ENCODE data around the gene SMKR1. TPM values are rescaled to one million over a fixed set of nuclear protein-coding genes. Genes with fewer than 3 reads are reported as not detected.

Gene SMKR1
- total and polyA plus RNA-seq, 3 experiments from 2014 or later = 11.6 to 13.9 (median 12.2) TPM

GRCh38 chr7:129489491-129489890 is 12.8 kb upstream of the SMKR1 start:
- no peaks in the 10 kb centered on the region for H3K9me3 ChIP-seq (ENCODE audit: low read length)
- ChIA-PET POLR2A (no interaction called here), CTCF (no interaction called here)
- no peak overlapping the region for H3K4me3 Mint-ChIP-seq
- H3K36me3 Mint-ChIP-seq = no peaks in the 10 kb centered on the region
- H3K27me3 ChIP-seq (ENCODE audit: insufficient read depth, low read length, poor library complexity, severe bottlenecking) = no peaks in the 10 kb centered on the region
- H3K27ac ChIP-seq (ENCODE audit: low read depth, low read length) = no peak overlapping the region
- H3K9me3 Mint-ChIP-seq = no peaks in the 10 kb centered on the region
- no peak for DNase-seq
- no peaks in the 10 kb centered on the region for H3K4me1 ChIP-seq (ENCODE audit: insufficient read depth, low read length)
- no peak overlapping the region for H3K27ac Mint-ChIP-seq
- no peak overlapping the region for H3K4me3 ChIP-seq (ENCODE audit: low read length)
- H3K36me3 ChIP-seq (ENCODE audit: insufficient read depth, low read length) = no peaks in the 10 kb centered on the region
- peaks cover 0 to 5% (median 3%) of the 10 kb centered on the region in 3 donors for H3K4me1 Mint-ChIP-seq
- no peaks in the 10 kb centered on the region for H3K27me3 Mint-ChIP-seq

- H3K27ac ChIP-seq (ENCODE audit: low read depth, low read length) = no peak overlapping the region
- peaks cover 0 to 3% (median 0%) of the 10 kb centered on the region in 3 donors for H3K36me3 Mint-ChIP-seq
- no peaks in the 10 kb centered on the region for H3K4me1 ChIP-seq (ENCODE audit: insufficient read depth, low read length)
- no peaks in the 10 kb centered on the region for H3K9me3 ChIP-seq (ENCODE audit: low read length)
- peaks cover 0 to 5% (median 5%) of the 10 kb centered on the region in 3 donors for H3K4me1 Mint-ChIP-seq
- H3K27me3 ChIP-seq (ENCODE audit: insufficient read depth, low read length, poor library complexity, severe bottlenecking) = no peaks in the 10 kb centered on the region
- no peak for DNase-seq
- POLR2A ChIA-PET = no interaction called here
- no peaks in the 10 kb centered on the region for H3K9me3 Mint-ChIP-seq
- H3K27ac Mint-ChIP-seq = no peak overlapping the region
- peaks cover 0 to 1% of the 10 kb centered on the region in 2 donors for H3K27me3 Mint-ChIP-seq
- no peaks in the 10 kb centered on the region for H3K36me3 ChIP-seq (ENCODE audit: insufficient read depth, low read length)
- CTCF ChIA-PET = no interaction called here
- H3K4me3 ChIP-seq (ENCODE audit: low read length) = no peak overlapping the region
- H3K4me3 Mint-ChIP-seq = no peak overlapping the region
Observed at GRCh38 chr7:129492391-129492790, 9.9 kb upstream of the SMKR1 start.

- Histone ChIP-seq H3K4me3 (ENCODE audit: low read length) (no peak overlapping the region), H3K4me1 (ENCODE audit: insufficient read depth, low read length) (no peaks in the 10 kb centered on the region), H3K27ac (ENCODE audit: low read depth, low read length) (no peak overlapping the region), H3K36me3 (ENCODE audit: insufficient read depth, low read length) (no peaks in the 10 kb centered on the region), H3K27me3 (ENCODE audit: insufficient read depth, low read length, poor library complexity, severe bottlenecking) (no peaks in the 10 kb centered on the region), H3K9me3 (ENCODE audit: low read length) (no peaks in the 10 kb centered on the region)
- no peak overlapping the region for H3K4me3 Mint-ChIP-seq
- no peak for DNase-seq
- H3K4me1 Mint-ChIP-seq = peaks cover 0 to 5% (median 5%) of the 10 kb centered on the region in 3 donors
- peaks cover 0 to 3% (median 0%) of the 10 kb centered on the region in 3 donors for H3K36me3 Mint-ChIP-seq
- peak overlapping the region in 3 of 8 donors; percentile 33 to 55 (median 55) for H3K27ac Mint-ChIP-seq
- no peaks in the 10 kb centered on the region for H3K9me3 Mint-ChIP-seq
- POLR2A ChIA-PET = no interaction called here
- CTCF ChIA-PET = interaction anchor here (0.9 kb wide), 1 partner anchor 11 kb away, joined by 3 read pairs; no protein-coding TSS in a partner anchor
- peaks cover 0 to 3% of the 10 kb centered on the region in 2 donors for H3K27me3 Mint-ChIP-seq
Observed at GRCh38 chr7:129493555-129493954, 8.8 kb upstream of the SMKR1 start.

GRCh38 chr7:129494041-129494440 is 8.3 kb upstream of the SMKR1 start:
- peak overlapping the region in 2 of 8 donors; percentile 33 to 55 for H3K27ac Mint-ChIP-seq
- ChIA-PET POLR2A (no interaction called here), CTCF (interaction anchor here (0.9 kb wide), 1 partner anchor 10 kb away, joined by 3 read pairs; no protein-coding TSS in a partner anchor)
- H3K27ac ChIP-seq (ENCODE audit: low read depth, low read length) = no peak overlapping the region
- H3K4me1 ChIP-seq (ENCODE audit: insufficient read depth, low read length) = no peaks in the 10 kb centered on the region
- H3K4me3 ChIP-seq (ENCODE audit: low read length) = no peak overlapping the region
- H3K36me3 ChIP-seq (ENCODE audit: insufficient read depth, low read length) = no peaks in the 10 kb centered on the region
- peaks cover 0 to 5% (median 5%) of the 10 kb centered on the region in 3 donors for H3K4me1 Mint-ChIP-seq
- H3K36me3 Mint-ChIP-seq = peaks cover 0 to 3% (median 0%) of the 10 kb centered on the region in 3 donors
- H3K27me3 Mint-ChIP-seq = peaks cover 0 to 3% of the 10 kb centered on the region in 2 donors
- no peak for DNase-seq
- no peaks in the 10 kb centered on the region for H3K27me3 ChIP-seq (ENCODE audit: insufficient read depth, low read length, poor library complexity, severe bottlenecking)
- H3K4me3 Mint-ChIP-seq = no peak overlapping the region
- H3K9me3 Mint-ChIP-seq = no peaks in the 10 kb centered on the region
- H3K9me3 ChIP-seq (ENCODE audit: low read length) = no peaks in the 10 kb centered on the region

- Mint-ChIP-seq H3K27ac (no peak overlapping the region), H3K4me3 (no peak overlapping the region)
- CTCF ChIA-PET = no interaction called here
Observed at GRCh38 chr7:129495987-129496386, 6.3 kb upstream of the SMKR1 start.

GRCh38 chr7:129496653-129497052 is 5.7 kb upstream of the SMKR1 start:
- Mint-ChIP-seq H3K36me3 (peaks cover 0 to 3% (median 0%) of the 10 kb centered on the region in 3 donors), H3K27me3 (peaks cover 0 to 3% of the 10 kb centered on the region in 2 donors), H3K27ac (peak overlapping the region in 2 of 8 donors; percentile 8 to 28), H3K4me1 (peaks cover 12 to 17% (median 14%) of the 10 kb centered on the region in 3 donors), H3K4me3 (peak overlapping the region in 1 of 7 donors; percentile 11), H3K9me3 (no peaks in the 10 kb centered on the region)
- H3K27me3 ChIP-seq (ENCODE audit: insufficient read depth, low read length, poor library complexity, severe bottlenecking) = no peaks in the 10 kb centered on the region
- ChIA-PET CTCF (no interaction called here), POLR2A (no interaction called here)
- H3K4me1 ChIP-seq (ENCODE audit: insufficient read depth, low read length) = no peaks in the 10 kb centered on the region
- no peaks in the 10 kb centered on the region for H3K9me3 ChIP-seq (ENCODE audit: low read length)
- no peak overlapping the region for H3K4me3 ChIP-seq (ENCODE audit: low read length)
- H3K27ac ChIP-seq (ENCODE audit: low read depth, low read length) = no peak overlapping the region
- DNase-seq = no peak
- no peaks in the 10 kb centered on the region for H3K36me3 ChIP-seq (ENCODE audit: insufficient read depth, low read length)

More at GRCh38 chr7:129495987-129496386, 6.3 kb upstream of the SMKR1 start:
- Mint-ChIP-seq H3K4me1 (peaks cover 8 to 12% (median 11%) of the 10 kb centered on the region in 3 donors), H3K27me3 (peaks cover 0 to 3% of the 10 kb centered on the region in 2 donors), H3K36me3 (peaks cover 0 to 3% (median 0%) of the 10 kb centered on the region in 3 donors), H3K9me3 (no peaks in the 10 kb centered on the region)
- DNase-seq = no peak
- POLR2A ChIA-PET = no interaction called here
- Histone ChIP-seq H3K9me3 (ENCODE audit: low read length) (no peaks in the 10 kb centered on the region), H3K27me3 (ENCODE audit: insufficient read depth, low read length, poor library complexity, severe bottlenecking) (no peaks in the 10 kb centered on the region), H3K4me3 (ENCODE audit: low read length) (no peak overlapping the region), H3K36me3 (ENCODE audit: insufficient read depth, low read length) (no peaks in the 10 kb centered on the region), H3K27ac (ENCODE audit: low read depth, low read length) (no peak overlapping the region), H3K4me1 (ENCODE audit: insufficient read depth, low read length) (no peaks in the 10 kb centered on the region)

- peak overlapping the region in 3 of 8 donors; percentile 28 to 69 (median 30) for H3K27ac Mint-ChIP-seq
Observed at GRCh38 chr7:129497156-129497555, 5.2 kb upstream of the SMKR1 start.

GRCh38 chr7:129498021-129498420 is 4.3 kb upstream of the SMKR1 start:
- H3K27ac ChIP-seq (ENCODE audit: low read depth, low read length) = no peak overlapping the region
- no peaks in the 10 kb centered on the region for H3K9me3 ChIP-seq (ENCODE audit: low read length)
- Mint-ChIP-seq H3K9me3 (no peaks in the 10 kb centered on the region), H3K27ac (peak overlapping the region in 1 of 8 donors; percentile 84), H3K4me3 (peak overlapping the region in 1 of 7 donors; percentile 58), H3K27me3 (peaks cover 0 to 3% of the 10 kb centered on the region in 2 donors), H3K36me3 (peaks cover 0 to 3% (median 0%) of the 10 kb centered on the region in 3 donors), H3K4me1 (peaks cover 16 to 24% (median 17%) of the 10 kb centered on the region in 3 donors)
- DNase-seq = no peak
- no peak overlapping the region for H3K4me3 ChIP-seq (ENCODE audit: low read length)
- H3K4me1 ChIP-seq (ENCODE audit: insufficient read depth, low read length) = no peaks in the 10 kb centered on the region
- H3K36me3 ChIP-seq (ENCODE audit: insufficient read depth, low read length) = no peaks in the 10 kb centered on the region
- ChIA-PET POLR2A (no interaction called here), CTCF (no interaction called here)
- H3K27me3 ChIP-seq (ENCODE audit: insufficient read depth, low read length, poor library complexity, severe bottlenecking) = no peaks in the 10 kb centered on the region

More at GRCh38 chr7:129497156-129497555, 5.2 kb upstream of the SMKR1 start:
- Histone ChIP-seq H3K9me3 (ENCODE audit: low read length) (no peaks in the 10 kb centered on the region), H3K27ac (ENCODE audit: low read depth, low read length) (no peak overlapping the region), H3K27me3 (ENCODE audit: insufficient read depth, low read length, poor library complexity, severe bottlenecking) (no peaks in the 10 kb centered on the region), H3K4me3 (ENCODE audit: low read length) (no peak overlapping the region), H3K36me3 (ENCODE audit: insufficient read depth, low read length) (no peaks in the 10 kb centered on the region), H3K4me1 (ENCODE audit: insufficient read depth, low read length) (no peaks in the 10 kb centered on the region)
- DNase-seq = no peak
- ChIA-PET CTCF (no interaction called here), POLR2A (no interaction called here)
- Mint-ChIP-seq H3K4me1 (peaks cover 16 to 22% (median 16%) of the 10 kb centered on the region in 3 donors), H3K27me3 (peaks cover 0 to 3% of the 10 kb centered on the region in 2 donors), H3K9me3 (no peaks in the 10 kb centered on the region), H3K36me3 (peaks cover 0 to 3% (median 0%) of the 10 kb centered on the region in 3 donors), H3K4me3 (peak overlapping the region in 2 of 7 donors; percentile 11 to 16)
